Liver (tissue), 9 donors: ENCODE data around the gene TMED6. TPM values are rescaled to one million over a fixed set of nuclear protein-coding genes. Genes with fewer than 3 reads are reported as not detected.

Source experiments
- DNase-seq: peaks from one replicate; pipeline ENCODE4 v3.0.0-alpha.2; 2017; ENCODE audit warnings: low spot score
- H3K27ac ChIP-seq, 2 donors: one replicate each; pipeline ENCODE4 v1.7.0; 2013; ENCODE audit warnings: inconsistent platforms in 2 of 2, low read length in 2 of 2, control low read depth in 1 of 2, low read depth in 1 of 2, mild to moderate bottlenecking in 1 of 2
- H3K27me3 ChIP-seq, 4 donors: one replicate each; pipeline versions ENCODE4 v1.6.1 to v1.7.0; 2013; ENCODE audit warnings: low read length in 3 of 4, inconsistent platforms in 1 of 4, mild to moderate bottlenecking in 1 of 4, moderate library complexity in 1 of 4; ENCODE audit not compliant: control insufficient read depth in 4 of 4, insufficient read depth in 4 of 4
- H3K36me3 ChIP-seq, 4 donors: one replicate each; pipeline versions ENCODE4 v1.6.1 to v1.7.0; 2013; ENCODE audit warnings: low read length in 3 of 4, mild to moderate bottlenecking in 3 of 4, low read depth in 1 of 4, moderate library complexity in 1 of 4; ENCODE audit not compliant: control insufficient read depth in 4 of 4, insufficient read depth in 3 of 4
- H3K4me1 ChIP-seq, 4 donors: one replicate each; pipeline versions ENCODE4 v1.6.1 to v1.7.0; 2013; ENCODE audit warnings: low read length in 3 of 4, mild to moderate bottlenecking in 3 of 4, moderate library complexity in 1 of 4; ENCODE audit not compliant: control insufficient read depth in 4 of 4, insufficient read depth in 4 of 4
- H3K4me3 ChIP-seq, 3 donors: one replicate each; pipeline versions ENCODE4 v1.6.1 to v1.7.0; 2013; ENCODE audit warnings: low read length in 3 of 3, control low read depth in 1 of 3, low read depth in 1 of 3, mild to moderate bottlenecking in 1 of 3
- H3K9ac ChIP-seq, 2 donors: one replicate each; pipeline ENCODE4 v1.7.0; 2013; ENCODE audit warnings: low read length in 2 of 2, mild to moderate bottlenecking in 2 of 2, moderate library complexity in 2 of 2, control low read depth in 1 of 2, low read depth in 1 of 2
- H3K9me3 ChIP-seq, 4 donors: one replicate each; pipeline versions ENCODE4 v1.6.1 to v1.7.0; 2013; ENCODE audit warnings: low read length in 3 of 4; ENCODE audit not compliant: control insufficient read depth in 4 of 4
- ATF3 ChIP-seq: IDR thresholded peaks from 2 replicates; pipeline ENCODE4 v1.6.1; 2016; ENCODE audit warnings: antibody characterized with exemption
- CTCF ChIP-seq: fragments of 150-350 bp; IDR thresholded peaks from 2 replicates; pipeline ENCODE4 v1.5.1; 2017; ENCODE audit warnings: improper control_type of control experiment, low read depth, low read length; ENCODE audit not compliant: missing input control
- FOXA1 ChIP-seq: IDR thresholded peaks from 2 replicates; pipeline ENCODE4 v1.6.1; 2016; ENCODE audit warnings: antibody characterized with exemption
- GABPA ChIP-seq, 2 donors: IDR thresholded peaks in 1 of 2; conservative IDR thresholded peaks in 1 of 2; 2 replicates each; pipeline ENCODE4 v1.6.1; 2016; ENCODE audit warnings: antibody characterized with exemption in 2 of 2, mild to moderate bottlenecking in 1 of 2, moderate library complexity in 1 of 2
- NR2F2 ChIP-seq: IDR thresholded peaks from 2 replicates; pipeline ENCODE4 v1.6.1; 2016; ENCODE audit warnings: antibody characterized with exemption
- RAD21 ChIP-seq, 2 donors: IDR thresholded peaks; 2 replicates each; pipeline ENCODE4 v1.6.1; 2016; ENCODE audit warnings: antibody characterized with exemption in 2 of 2, mild to moderate bottlenecking in 2 of 2
- RXRA ChIP-seq, 2 donors: IDR thresholded peaks; 2 replicates each; pipeline ENCODE4 v1.6.1; 2017 to 2018; ENCODE audit warnings: antibody characterized with exemption in 2 of 2, mild to moderate bottlenecking in 1 of 2
- SP1 ChIP-seq: IDR thresholded peaks from 2 replicates; pipeline ENCODE4 v1.6.1; 2018; ENCODE audit warnings: antibody characterized with exemption, mild to moderate bottlenecking
- YY1 ChIP-seq: IDR thresholded peaks from 2 replicates; pipeline ENCODE4 v1.6.1; 2016; ENCODE audit warnings: antibody characterized with exemption, mild to moderate bottlenecking
- ZBTB33 ChIP-seq: IDR thresholded peaks from 2 replicates; pipeline ENCODE4 v1.6.1; 2016; ENCODE audit warnings: antibody characterized with exemption
- WGBS: extraction: QIAGEN DNeasy Blood & Tissue Kit; methylation state at CpG from one replicate; pipeline ENCODE4 v1.1.7; 2013; 5-methylcytosine and 5-hydroxymethylcytosine counted together
- polyA plus RNA-seq, 2 donors: library from polyadenylated mRNA; stranded (reverse) in 1 of 2; unstranded in 1 of 2; fragments of 200-250 nt in 1 of 2; fragments of >200 nt in 1 of 2; fragmentation: Nextera tagmentation in 1 of 2; extraction: Ambion mirVana in 1 of 2; gene quantifications; one replicate each; pipeline versions ENCODE4 v1.2.1 to v1.2.3, GENCODE V29; 2013 to 2015
- total RNA-seq, 2 donors: library from RNA; depleted of rRNA; stranded (reverse); fragments of >200 nt; gene quantifications; one replicate each; pipeline ENCODE4 v1.2.3, GENCODE V29; 2014
- donor health status: healthy.
- donor health status: healthy.
- donor health status: healthy.
- donor health status: healthy.
- donor health status: healthy.

The TMED6 gene
- total and polyA plus RNA-seq, 4 donors, result 0.18 to 46.2 (median 11.0) TPM

- WGBS, result 8% methylated on average over 70 of the region's 70 CpGs
- H3K9ac ChIP-seq, result peak within 1 kb of the TSS; percentile 80 to 86
- H3K4me3 ChIP-seq, result peak within 1 kb of the TSS; percentile 79 to 94 (median 85)
- H3K27ac ChIP-seq, result peak within 1 kb of the TSS; percentile 86 to 88
- H3K36me3 ChIP-seq, result peaks cover 0 to 3% (median 0%) of the 10 kb centered on the region in 4 donors
- H3K9me3 ChIP-seq, result no peaks in the 10 kb centered on the region
- TF ChIP-seq NR2F2 (no peak), GABPA (IDR thresholded peaks at IDR 0.05 in 1 of 2, conservative IDR thresholded peaks at IDR 0.05 in 1 of 2) (peak in 1 of 2 donors; percentile 57), RAD21 (IDR thresholded peaks at IDR 0.05) (peak; percentile 64 to 71), CTCF (peak; percentile 98), RXRA (IDR thresholded peaks at IDR 0.05) (peak in 1 of 2 donors; percentile 15), YY1 (peak; percentile 60), ZBTB33 (no peak)
- peak; percentile 99 for DNase-seq
- peaks cover 13 to 38% (median 29%) of the 10 kb centered on the region in 4 donors for H3K4me1 ChIP-seq
- no peaks in the 10 kb centered on the region for H3K27me3 ChIP-seq
Observed at GRCh38 chr16:69310653-69311532, 40.7 kb downstream of the TMED6 start, which contains the start of gene VPS4A. VPS4A (plus strand) TSS chr16:69311350; CDS start chr16:69311512, 162 bp downstream.

- 90% methylated on average over 12 of the region's 12 CpGs for WGBS
- Histone ChIP-seq H3K9ac (no peak overlapping the region), H3K9me3 (no peaks in the 10 kb centered on the region), H3K27me3 (no peaks in the 10 kb centered on the region), H3K4me1 (peaks cover 2 to 22% (median 14%) of the 10 kb centered on the region in 4 donors), H3K4me3 (no peak overlapping the region), H3K36me3 (no peaks in the 10 kb centered on the region), H3K27ac (no peak overlapping the region)
- TF ChIP-seq RXRA (IDR thresholded peaks at IDR 0.05), result no peak
- TF ChIP-seq FOXA1, result no peak
- no peak for TF ChIP-seq ATF3
- TF ChIP-seq ZBTB33, result no peak
- no peak for TF ChIP-seq SP1
- no peak for TF ChIP-seq RAD21 (IDR thresholded peaks at IDR 0.05)
- no peak for TF ChIP-seq NR2F2
- no peak for DNase-seq
Observed at GRCh38 chr16:69309316-69309715, 42.3 kb downstream of the TMED6 start.
